Brain microvascular endothelial cell (primary cell): Measurements from ENCODE around the gene HSF4.

ENCODE experiments used
- DNase-seq: peaks from one replicate; pipeline ENCODE4 v3.0.0-alpha.2; 2020
- H3K27ac ChIP-seq: fragments of 250-450 bp; sonication (Bioruptor Pico); 2 replicates; pipeline ENCODE4 v1.5.1; 2020; ENCODE audit warnings: mild to moderate bottlenecking, moderate library complexity
- H3K27me3 ChIP-seq: fragments of 250-450 bp; sonication (Bioruptor Pico); replicated peaks from 2 replicates; pipeline ENCODE4 v1.5.1; 2020; ENCODE audit warnings: mild to moderate bottlenecking
- H3K36me3 ChIP-seq: fragments of 250-450 bp; sonication (Bioruptor Pico); replicated peaks from 2 replicates; pipeline ENCODE4 v1.5.1; 2020; ENCODE audit warnings: mild to moderate bottlenecking
- H3K4me3 ChIP-seq: 2 replicates; pipeline ENCODE4 v1.5.1; 2011; ENCODE audit warnings: low read depth, mild to moderate bottlenecking, control low read depth, low read length, moderate library complexity
- CTCF ChIP-seq: IDR thresholded peaks from 2 replicates; pipeline ENCODE4 v1.5.1; 2011; ENCODE audit warnings: low read depth, mild to moderate bottlenecking, moderate library complexity, low read length, control low read depth, inconsistent platforms; ENCODE audit errors: missing control alignments
- in situ Hi-C: cut with HindIII; loops from 2 replicates; pipeline ENCODE4 v1.10.0; 2017; ENCODE audit warnings: low sequenced_read_pairs, low pct_ligation_motif_present

HSF4 gene

GRCh38 chr16:67202426-67202825 lies 37.9 kb downstream of the HSF4 start:
- no peak overlapping the region for H3K27ac ChIP-seq
- TF ChIP-seq CTCF: no peak
- in situ Hi-C loops: no loop called here

GRCh38 chr16:67202956-67203493 lies 38.5 kb downstream of the HSF4 start:
- Histone ChIP-seq H3K36me3 (peaks cover 25% of the 10 kb centered on the region), H3K27ac (no peak overlapping the region), H3K4me3 (no peak overlapping the region), H3K27me3 (no peaks in the 10 kb centered on the region)
- no peak for TF ChIP-seq CTCF
- in situ Hi-C loops: no loop called here
- DNase-seq: no peak

More at GRCh38 chr16:67202426-67202825, 37.9 kb downstream of the HSF4 start:
- Histone ChIP-seq H3K36me3 (peaks cover 31% of the 10 kb centered on the region), H3K4me3 (no peak overlapping the region), H3K27me3 (no peaks in the 10 kb centered on the region)
- DNase-seq: no peak

GRCh38 chr16:67204076-67204475 lies 39.5 kb downstream of the HSF4 start:
- no peak for TF ChIP-seq CTCF
- no peaks in the 10 kb centered on the region for H3K27me3 ChIP-seq

GRCh38 chr16:67206129-67206837 lies 41.7 kb downstream of the HSF4 start:
- no peak overlapping the region for H3K4me3 ChIP-seq
- in situ Hi-C loops: no loop called here
- DNase-seq: no peak
- no peak for TF ChIP-seq CTCF
- H3K36me3 ChIP-seq: peaks cover 17% of the 10 kb centered on the region
- no peaks in the 10 kb centered on the region for H3K27me3 ChIP-seq
- H3K27ac ChIP-seq: no peak overlapping the region

More at GRCh38 chr16:67204076-67204475, 39.5 kb downstream of the HSF4 start:
- no peak for DNase-seq
- in situ Hi-C loops: no loop called here
- Histone ChIP-seq H3K27ac (no peak overlapping the region), H3K4me3 (no peak overlapping the region), H3K36me3 (peaks cover 20% of the 10 kb centered on the region)

GRCh38 chr16:67206838-67207248 lies 42.3 kb downstream of the HSF4 start:
- Histone ChIP-seq H3K36me3 (peaks cover 11% of the 10 kb centered on the region), H3K4me3 (no peak overlapping the region), H3K27me3 (no peaks in the 10 kb centered on the region), H3K27ac (no peak overlapping the region)
- no peak for TF ChIP-seq CTCF
- in situ Hi-C loops: no loop called here
- DNase-seq: no peak
